Measurements from ENCODE around the gene STAT5A.

STAT5A gene

DNA sequence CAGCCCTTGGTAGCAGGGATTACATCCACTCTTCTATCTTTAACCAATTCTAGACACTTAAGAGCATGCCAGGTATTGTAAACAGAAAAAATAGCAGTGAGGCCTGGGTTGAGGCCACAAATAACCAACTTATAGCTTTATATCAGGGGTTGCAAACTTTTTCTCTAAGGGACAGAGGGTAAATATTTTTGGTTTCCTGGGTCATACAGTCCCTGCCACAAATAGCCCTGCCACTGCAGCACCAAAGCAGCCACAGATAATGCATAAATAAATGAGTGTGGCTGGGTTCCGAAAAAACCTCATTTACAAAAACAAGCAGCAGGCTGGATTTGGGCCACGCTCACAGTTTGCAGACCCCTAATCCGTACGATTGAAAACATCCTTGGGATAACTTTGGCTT, 53.3 kb downstream of the STAT5A start:
- no peak for TF ChIP-seq MAX (IDR thresholded peaks at IDR 0.05; ENCODE audit: low read depth, low read length)
- no peak for TF ChIP-seq CTCF (IDR thresholded peaks at IDR 0.05; ENCODE audit: low read depth, low read length)
- TF ChIP-seq MYC (IDR thresholded peaks at IDR 0.05; ENCODE audit: low read depth, low read length), result no peak
- no peak for TF ChIP-seq POLR2A (IDR thresholded peaks at IDR 0.05; ENCODE audit: extremely low read depth, insufficient read length)
- no peak overlapping the region for H3K4me3 ChIP-seq (ENCODE audit: low read depth, low read length)
- DNase-seq (ENCODE audit: low read depth), result no peak

DNA sequence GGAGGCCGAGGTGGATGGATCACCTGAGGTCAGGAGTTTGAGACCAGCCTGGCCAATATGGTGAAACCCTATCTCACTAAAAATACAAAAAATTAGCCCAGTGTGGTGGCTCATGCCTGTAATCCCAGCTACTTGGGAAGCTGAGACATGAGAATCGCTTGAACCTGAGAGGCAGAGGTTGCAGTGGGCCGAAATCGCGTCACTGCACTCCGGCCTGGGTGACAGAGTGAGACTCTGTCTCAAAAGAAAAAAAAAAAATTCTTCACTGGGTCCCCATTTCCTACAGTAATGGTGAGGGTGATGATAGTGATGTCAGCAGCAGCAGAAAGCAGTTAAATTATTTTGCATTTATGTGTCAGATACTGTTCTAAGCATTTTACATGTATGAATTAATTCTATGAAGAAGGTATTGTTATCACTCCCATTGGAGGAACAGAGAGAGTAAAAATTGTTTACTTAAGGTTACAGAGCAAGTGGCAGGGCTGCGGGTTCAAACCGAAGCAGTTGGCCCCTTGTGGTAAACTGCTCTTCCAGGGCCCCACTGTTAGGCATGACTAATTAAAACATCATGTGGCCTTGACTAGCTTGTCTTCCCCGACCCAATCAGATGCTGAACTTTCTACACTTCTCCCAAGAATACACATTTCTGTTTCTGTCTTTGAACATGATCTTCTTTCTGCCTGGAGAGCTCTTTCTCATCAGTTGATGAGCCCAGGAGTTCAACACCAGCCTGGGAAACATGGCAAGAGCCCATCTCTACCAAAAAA, 54.1 kb downstream of the STAT5A start:
- DNase-seq (ENCODE audit: low read depth), result peak; percentile 89
- TF ChIP-seq MYC (IDR thresholded peaks at IDR 0.05; ENCODE audit: low read depth, low read length) (peak; percentile 79), MAX (IDR thresholded peaks at IDR 0.05; ENCODE audit: low read depth, low read length) (peak; percentile 75), CTCF (IDR thresholded peaks at IDR 0.05; ENCODE audit: low read depth, low read length) (no peak)
- no peak overlapping the region for H3K4me3 ChIP-seq (ENCODE audit: low read depth, low read length)

GRCh38 chr17:42345396-42346073, 57.2 kb downstream of the STAT5A start:
- peak; percentile 54 for DNase-seq (ENCODE audit: low read depth)
- H3K4me3 ChIP-seq (ENCODE audit: low read depth, low read length), result no peak overlapping the region
- TF ChIP-seq MYC (IDR thresholded peaks at IDR 0.05; ENCODE audit: low read depth, low read length), result no peak
- no peak for TF ChIP-seq POLR2A (IDR thresholded peaks at IDR 0.05; ENCODE audit: extremely low read depth, insufficient read length)
- no peak for TF ChIP-seq CTCF (IDR thresholded peaks at IDR 0.05; ENCODE audit: low read depth, low read length)
- no peak for TF ChIP-seq MAX (IDR thresholded peaks at IDR 0.05; ENCODE audit: low read depth, low read length)

DNA sequence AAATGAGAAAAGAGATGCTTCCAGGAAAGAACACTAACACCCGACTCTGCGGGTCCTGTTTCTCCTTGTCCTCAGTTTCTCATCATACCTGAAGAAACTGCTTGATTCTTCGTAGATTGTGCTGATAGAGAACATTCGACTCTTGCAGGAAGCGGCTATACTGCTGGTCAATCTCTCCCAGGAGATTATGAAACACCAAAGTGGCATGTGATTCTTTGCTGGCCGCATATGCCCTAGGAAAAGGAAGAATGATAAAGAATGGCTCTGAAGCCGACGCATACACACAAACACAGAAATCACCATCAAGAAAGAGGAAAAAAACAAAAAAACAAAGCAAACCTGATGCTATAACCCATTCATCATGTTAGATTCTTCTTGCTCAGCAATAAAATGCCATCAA, 58.2 kb downstream of the STAT5A start:
- no peak overlapping the region for H3K4me3 ChIP-seq (ENCODE audit: low read depth, low read length)
- DNase-seq (ENCODE audit: low read depth), result no peak
- no peak for TF ChIP-seq CTCF (IDR thresholded peaks at IDR 0.05; ENCODE audit: low read depth, low read length)
- TF ChIP-seq MYC (IDR thresholded peaks at IDR 0.05; ENCODE audit: low read depth, low read length), result no peak
- no peak for TF ChIP-seq POLR2A (IDR thresholded peaks at IDR 0.05; ENCODE audit: extremely low read depth, insufficient read length)
- no peak for TF ChIP-seq MAX (IDR thresholded peaks at IDR 0.05; ENCODE audit: low read depth, low read length)

GRCh38 chr17:42347198-42347597, 58.9 kb downstream of the STAT5A start:
- TF ChIP-seq CTCF (IDR thresholded peaks at IDR 0.05; ENCODE audit: low read depth, low read length) (no peak), POLR2A (IDR thresholded peaks at IDR 0.05; ENCODE audit: extremely low read depth, insufficient read length) (no peak), MYC (IDR thresholded peaks at IDR 0.05; ENCODE audit: low read depth, low read length) (no peak), MAX (IDR thresholded peaks at IDR 0.05; ENCODE audit: low read depth, low read length) (no peak)
- no peak for DNase-seq (ENCODE audit: low read depth)
- H3K4me3 ChIP-seq (ENCODE audit: low read depth, low read length), result no peak overlapping the region

Data from NB4 (cell line).